ENCODE data around the gene HMGXB3.
"Not testable (repeated sequence)": the region's sequence is repeated elsewhere in the genome, so short reads cannot be mapped to it uniquely, and the experiment has no call there.

HMGXB3 gene

DNA sequence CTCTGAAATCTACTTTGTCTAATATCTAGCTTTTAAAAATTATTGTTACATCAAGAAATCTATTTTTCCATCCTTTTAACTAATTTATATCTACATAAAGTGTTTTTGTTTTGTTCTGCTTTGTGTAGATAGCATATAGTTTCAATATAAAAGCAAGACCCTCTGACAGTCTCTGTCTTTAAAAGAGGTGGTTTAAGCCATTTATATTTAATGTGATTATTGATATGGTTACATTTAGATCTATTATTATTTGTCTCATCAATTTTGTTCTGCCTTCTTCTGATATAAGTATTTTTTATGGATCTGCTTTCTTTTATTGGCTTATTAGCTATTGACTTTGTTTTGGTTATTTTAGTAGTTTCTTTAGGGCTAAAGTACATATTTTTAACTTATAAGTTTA, 16.0 kb downstream of the HMGXB3 start:
- Histone ChIP-seq H3K4me2 (no peak overlapping the region), H4K20me1 (no peaks in the 10 kb centered on the region), H3K36me3 (peaks cover 97% of the 10 kb centered on the region), H3K9ac (no peak overlapping the region), H3K27ac (no peak overlapping the region), H3K9me3 (peaks cover 29% of the 10 kb centered on the region), H3K4me1 (no peaks in the 10 kb centered on the region), H3K4me3 (no peak overlapping the region), H3K27me3 (no peaks in the 10 kb centered on the region)
- TF ChIP-seq Cebpa-rat (IDR thresholded peaks at IDR 0.05) = no peak

DNA sequence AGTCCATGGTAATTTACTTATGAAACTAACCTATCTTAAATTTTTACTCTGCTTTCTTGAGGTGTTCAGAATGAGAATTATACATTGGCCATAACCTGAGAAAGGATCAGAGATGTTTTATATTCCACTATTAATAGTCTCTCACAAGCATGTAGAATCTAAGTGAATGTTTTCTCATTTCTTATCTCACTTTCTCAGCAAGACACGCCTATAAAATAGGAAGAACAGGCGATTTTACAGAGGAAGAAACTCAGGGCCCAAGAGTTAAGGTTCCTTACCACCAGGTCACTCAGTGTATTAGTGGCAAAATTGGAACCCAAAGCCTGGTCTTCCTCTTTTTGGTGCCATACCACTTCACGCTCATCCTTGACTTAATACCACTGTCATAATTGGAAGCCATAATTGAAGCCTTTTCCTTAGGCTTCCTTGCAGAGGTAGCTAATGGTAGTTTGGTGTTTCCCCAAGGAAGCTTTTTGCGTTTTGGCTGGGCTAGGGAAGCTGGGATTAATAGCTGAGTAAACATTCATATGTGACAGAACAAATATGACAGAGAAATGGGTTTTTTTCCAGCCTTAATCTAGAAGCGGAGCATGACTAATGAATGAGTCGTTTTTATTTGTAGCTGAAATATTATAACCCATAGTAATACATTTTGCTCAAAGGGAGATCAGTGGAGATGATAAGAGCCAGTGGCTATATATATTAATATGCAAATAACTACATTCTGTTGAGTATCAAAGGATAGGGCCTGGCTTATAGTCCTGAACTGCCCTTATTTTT, 16.9 kb downstream of the HMGXB3 start:
- Histone ChIP-seq H3K27ac (no peak overlapping the region), H3K4me2 (no peak overlapping the region), H3K4me3 (no peak overlapping the region), H3K27me3 (no peaks in the 10 kb centered on the region), H3K9ac (no peak overlapping the region), H3K36me3 (peaks cover 97% of the 10 kb centered on the region), H3K9me3 (peaks cover 29% of the 10 kb centered on the region), H3K4me1 (peaks cover 8% of the 10 kb centered on the region), H4K20me1 (no peaks in the 10 kb centered on the region)
- no peak for TF ChIP-seq Cebpa-rat (IDR thresholded peaks at IDR 0.05)

DNA sequence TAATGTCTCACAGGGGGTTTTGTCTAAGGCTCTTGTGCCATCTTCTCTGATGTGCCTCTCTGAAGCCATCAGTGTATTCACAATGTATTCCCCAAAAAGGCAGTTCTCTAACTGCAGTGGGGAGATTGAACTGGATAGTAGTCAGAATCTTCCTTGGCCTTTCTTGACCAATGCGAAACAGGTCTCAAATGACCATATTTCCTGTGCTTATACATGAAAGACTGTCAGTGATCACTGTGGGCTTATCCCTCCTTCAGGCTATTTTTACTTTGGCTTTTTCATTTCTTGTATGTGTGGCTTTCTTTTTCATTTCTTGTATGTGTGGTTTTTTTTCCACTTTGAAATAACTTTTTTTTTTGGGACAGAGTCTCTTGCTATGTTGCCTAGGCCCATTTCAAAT, 19.7 kb downstream of the HMGXB3 start:
- Histone ChIP-seq H3K27me3 (no peaks in the 10 kb centered on the region), H3K4me3 (no peak overlapping the region), H4K20me1 (peaks cover 9% of the 10 kb centered on the region; the same call in 1 of the 2 replicates), H3K4me2 (no peak overlapping the region), H3K9me3 (peaks cover 13% of the 10 kb centered on the region), H3K9ac (no peak overlapping the region), H3K4me1 (peaks cover 31% of the 10 kb centered on the region), H3K27ac (no peak overlapping the region), H3K36me3 (peaks cover 94% of the 10 kb centered on the region)
- no peak for TF ChIP-seq Cebpa-rat (IDR thresholded peaks at IDR 0.05)

DNA sequence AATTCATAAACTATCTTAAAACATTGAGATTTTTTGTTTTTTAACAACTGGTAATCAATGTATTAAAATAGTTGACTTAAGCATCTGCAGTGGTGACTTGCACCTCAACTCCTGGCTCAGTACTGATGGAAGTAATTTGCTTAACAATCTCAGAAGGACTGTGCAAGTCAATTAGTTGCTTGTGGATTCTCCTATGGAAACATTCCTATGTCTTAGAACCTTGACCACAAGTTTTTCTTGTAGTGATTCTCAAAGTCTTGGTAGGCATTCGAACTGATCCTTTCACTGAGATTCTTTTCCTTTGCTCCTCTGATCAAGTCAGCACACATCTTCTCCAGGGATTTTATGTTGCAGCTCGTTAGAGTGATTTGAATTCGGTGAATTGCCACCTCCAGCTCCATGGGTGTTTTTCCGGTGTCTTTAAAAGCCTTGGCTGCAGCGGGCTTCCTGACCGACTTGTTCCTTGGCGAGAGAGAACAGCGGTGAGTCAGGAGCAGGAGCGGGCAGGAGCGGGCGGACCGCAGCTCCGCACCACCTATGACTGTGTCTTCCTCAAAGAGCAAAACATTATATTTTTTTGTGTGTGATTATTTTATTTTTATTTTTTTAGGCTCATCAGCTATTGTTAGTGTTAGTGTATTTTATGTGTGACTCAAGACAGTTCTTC, 21.1 kb downstream of the HMGXB3 start:
- Histone ChIP-seq H3K4me2 (no peak overlapping the region; the same call in 1 of the 2 replicates), H3K4me3 (no peak overlapping the region), H3K36me3 (peaks cover 96% of the 10 kb centered on the region), H3K4me1 (peaks cover 31% of the 10 kb centered on the region), H3K9me3 (no peaks in the 10 kb centered on the region), H3K27ac (no peak overlapping the region), H4K20me1 (peaks cover 9% of the 10 kb centered on the region; the same call in 1 of the 2 replicates), H3K27me3 (no peaks in the 10 kb centered on the region), H3K9ac (no peak overlapping the region)
- no peak for TF ChIP-seq Cebpa-rat (IDR thresholded peaks at IDR 0.05)

DNA sequence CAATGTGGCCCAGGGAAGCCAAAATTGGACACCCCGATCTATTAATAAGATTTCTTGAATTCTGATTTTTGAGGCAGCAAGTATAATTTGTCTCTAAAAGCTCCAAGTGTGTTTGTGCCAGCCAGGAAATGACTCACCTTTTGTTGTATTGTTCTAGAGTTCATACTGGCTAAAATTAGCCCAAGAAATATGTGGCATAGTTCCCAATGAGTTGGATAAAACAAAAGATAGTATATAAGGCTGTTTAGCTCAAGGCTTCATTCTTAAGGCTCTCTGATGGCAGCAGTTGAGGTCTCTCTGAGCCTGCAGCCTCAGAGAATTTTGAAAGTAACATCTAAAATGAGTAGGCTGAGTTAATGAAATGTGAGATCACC, 21.6 kb downstream of the HMGXB3 start:
- Histone ChIP-seq H3K9me3 (no peaks in the 10 kb centered on the region), H3K27ac (no peak overlapping the region), H3K4me2 (peak overlapping the region; percentile 3; the same call in 1 of the 2 replicates), H3K36me3 (peaks cover 97% of the 10 kb centered on the region), H3K4me3 (no peak overlapping the region), H3K27me3 (no peaks in the 10 kb centered on the region), H3K4me1 (peaks cover 31% of the 10 kb centered on the region), H3K9ac (0 out of 2 replicates have a peak overlapping the region, but pooled peaks have one; percentile 16), H4K20me1 (peaks cover 9% of the 10 kb centered on the region; the same call in 1 of the 2 replicates)
- TF ChIP-seq Cebpa-rat (IDR thresholded peaks at IDR 0.05) = no peak

DNA sequence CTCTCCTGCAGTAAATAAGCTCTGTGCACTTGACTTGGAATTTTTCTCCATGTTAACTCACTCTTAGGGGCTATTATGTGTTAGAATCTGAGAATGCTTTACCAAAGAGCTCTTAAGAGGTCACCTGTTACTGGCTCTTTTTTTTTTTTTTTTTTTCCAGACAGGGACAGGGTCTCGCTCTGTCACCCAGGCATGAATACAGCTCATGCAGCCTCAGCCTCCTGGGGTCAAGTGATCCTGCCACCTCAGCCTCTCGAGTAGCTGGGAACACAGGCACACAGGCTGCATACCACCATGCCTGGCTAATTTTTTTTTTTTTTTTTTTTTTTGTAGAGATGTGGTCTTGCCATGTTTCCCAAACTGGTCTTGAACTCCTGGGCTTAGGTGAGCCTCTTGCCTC, 22.1 kb downstream of the HMGXB3 start:
- no peak overlapping the region for H3K27ac ChIP-seq
- H4K20me1 ChIP-seq = peaks cover 9% of the 10 kb centered on the region; the same call in 1 of the 2 replicates
- H3K4me3 ChIP-seq = no peak overlapping the region
- TF ChIP-seq Cebpa-rat (IDR thresholded peaks at IDR 0.05) = no peak
- H3K4me1 ChIP-seq = peaks cover 31% of the 10 kb centered on the region
- H3K4me2 ChIP-seq = no peak overlapping the region
- peaks cover 97% of the 10 kb centered on the region for H3K36me3 ChIP-seq
- no peak overlapping the region for H3K9ac ChIP-seq
- H3K27me3 ChIP-seq = no peaks in the 10 kb centered on the region
- no peaks in the 10 kb centered on the region for H3K9me3 ChIP-seq

DNA sequence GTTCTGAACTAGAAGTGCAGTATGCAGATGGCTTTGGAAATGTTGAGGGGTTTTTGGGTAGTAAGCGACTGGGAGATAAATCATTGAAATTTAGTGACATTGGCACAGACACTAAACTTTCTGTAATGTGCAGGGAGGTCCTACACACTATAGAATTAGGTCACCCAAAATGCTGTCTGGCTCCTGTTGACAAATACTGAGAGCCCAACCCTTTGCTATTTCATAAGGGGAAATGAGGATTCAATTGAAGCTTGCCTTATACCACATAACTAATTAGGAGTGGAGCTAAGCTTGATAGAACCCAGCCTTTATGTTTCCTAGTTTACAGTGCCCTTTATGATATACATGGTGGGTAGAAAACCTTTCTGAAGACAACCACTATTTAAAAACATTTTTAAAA, 22.6 kb downstream of the HMGXB3 start:
- Histone ChIP-seq H4K20me1 (peaks cover 9% of the 10 kb centered on the region; the same call in 1 of the 2 replicates), H3K27me3 (no peaks in the 10 kb centered on the region), H3K27ac (no peak overlapping the region), H3K4me1 (peaks cover 31% of the 10 kb centered on the region), H3K4me2 (no peak overlapping the region), H3K36me3 (peaks cover 97% of the 10 kb centered on the region), H3K9ac (no peak overlapping the region), H3K9me3 (no peaks in the 10 kb centered on the region), H3K4me3 (no peak overlapping the region)
- TF ChIP-seq Cebpa-rat (IDR thresholded peaks at IDR 0.05) = no peak

DNA sequence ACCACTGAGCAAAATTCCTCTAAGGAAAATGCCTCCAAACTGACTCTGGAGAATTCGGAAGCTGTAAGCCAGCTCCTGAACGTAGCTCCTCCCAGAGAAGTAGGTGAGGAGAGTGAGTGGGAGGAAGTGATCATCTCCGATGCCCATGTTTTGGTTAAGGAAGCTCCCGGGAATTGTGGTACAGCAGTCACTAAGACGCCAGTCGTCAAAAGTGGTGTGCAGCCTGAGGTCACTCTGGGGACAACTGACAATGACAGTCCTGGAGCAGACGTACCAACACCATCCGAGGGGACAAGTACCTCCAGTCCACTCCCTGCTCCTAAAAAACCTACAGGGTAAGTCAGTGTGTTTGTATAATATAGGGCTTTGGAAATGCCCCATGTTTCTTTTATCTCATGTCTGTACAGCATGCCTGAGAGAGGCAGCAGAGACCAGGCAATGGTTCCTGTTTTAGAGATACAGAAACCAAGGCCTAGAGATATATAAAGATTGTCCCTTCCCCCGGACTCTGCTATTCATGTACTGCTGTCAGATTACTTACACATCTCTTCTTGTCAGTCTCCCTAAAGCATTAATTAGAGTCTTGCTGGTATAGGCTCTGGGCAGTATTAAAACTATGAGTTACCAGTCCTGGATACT, 23.9 kb downstream of the HMGXB3 start:
- peaks cover 94% of the 10 kb centered on the region for H3K36me3 ChIP-seq
- H3K9me3 ChIP-seq = no peaks in the 10 kb centered on the region
- H3K4me2 ChIP-seq = peak overlapping the region; percentile 41
- no peaks in the 10 kb centered on the region for H3K27me3 ChIP-seq
- TF ChIP-seq Cebpa-rat (IDR thresholded peaks at IDR 0.05) = no peak
- H4K20me1 ChIP-seq = peaks cover 9% of the 10 kb centered on the region; the same call in 1 of the 2 replicates
- peak overlapping the region; percentile 36; the same call in 1 of the 2 replicates for H3K27ac ChIP-seq
- H3K9ac ChIP-seq = peak overlapping the region; percentile 46; the same call in 1 of the 2 replicates
- H3K4me3 ChIP-seq = no peak overlapping the region
- peaks cover 31% of the 10 kb centered on the region for H3K4me1 ChIP-seq

DNA sequence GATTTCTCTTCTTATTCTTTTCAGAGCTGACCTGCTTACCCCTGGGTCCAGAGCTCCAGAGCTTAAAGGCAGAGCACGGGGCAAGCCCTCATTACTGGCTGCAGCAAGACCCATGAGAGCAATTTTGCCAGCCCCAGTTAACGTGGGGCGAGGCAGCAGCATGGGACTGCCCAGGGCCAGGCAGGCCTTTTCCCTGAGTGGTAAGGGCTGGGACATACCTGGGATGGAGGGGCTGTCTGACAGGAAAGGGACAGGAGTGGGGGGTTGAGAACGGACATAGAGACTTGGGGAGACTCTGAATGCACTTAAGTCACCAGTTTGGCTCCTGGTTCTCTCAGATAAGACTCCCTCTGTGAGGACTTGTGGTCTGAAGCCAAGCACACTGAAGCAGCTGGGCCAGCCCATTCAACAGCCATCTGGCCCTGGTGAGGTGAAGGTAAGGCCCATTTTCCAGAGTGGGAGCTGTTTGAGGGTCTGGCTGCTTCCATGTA, 26.2 kb downstream of the HMGXB3 start:
- no peaks in the 10 kb centered on the region for H3K9me3 ChIP-seq
- TF ChIP-seq Cebpa-rat (IDR thresholded peaks at IDR 0.05) = no peak
- H3K27me3 ChIP-seq = no peaks in the 10 kb centered on the region
- peaks cover 9% of the 10 kb centered on the region; the same call in 1 of the 2 replicates for H4K20me1 ChIP-seq
- H3K9ac ChIP-seq = no peak overlapping the region
- peaks cover 94% of the 10 kb centered on the region for H3K36me3 ChIP-seq
- H3K4me3 ChIP-seq = no peak overlapping the region
- H3K4me2 ChIP-seq = no peak overlapping the region
- peaks cover 30% of the 10 kb centered on the region for H3K4me1 ChIP-seq
- no peak overlapping the region for H3K27ac ChIP-seq

DNA sequence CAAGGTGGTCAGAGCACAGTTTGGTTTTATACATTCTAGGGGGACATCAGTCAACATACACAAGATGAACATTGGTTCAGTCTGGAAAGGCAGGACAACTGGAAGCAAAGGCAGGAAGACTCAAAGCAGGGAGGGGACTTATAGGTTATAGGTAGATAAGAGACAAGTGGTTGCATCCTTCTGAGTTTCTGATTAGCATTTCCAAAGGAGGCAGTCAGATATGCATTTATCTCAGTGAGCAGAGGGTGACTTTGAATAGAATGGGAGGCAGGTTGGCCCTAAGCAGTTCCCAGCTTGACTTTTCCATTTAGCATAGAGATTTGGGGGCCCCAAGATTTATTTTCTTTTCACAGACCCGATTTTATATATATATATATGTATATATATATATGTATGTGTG, 27.5 kb downstream of the HMGXB3 start:
- H4K20me1 ChIP-seq, H3K27me3 ChIP-seq, H3K9ac ChIP-seq, H3K9me3 ChIP-seq, H3K27ac ChIP-seq, H3K4me3 ChIP-seq, H3K4me2 ChIP-seq: not testable (repeated sequence)
- Histone ChIP-seq H3K4me1 (peaks cover 17% of the 10 kb centered on the region), H3K36me3 (peaks cover 95% of the 10 kb centered on the region)
